Body of pancreas (tissue), 4 donors: ENCODE measurements around the gene RNLS. TPM values are rescaled to one million over a fixed set of nuclear protein-coding genes. Genes with fewer than 3 reads are reported as not detected.

Experiments
- ATAC-seq: fragments of 150-250 bp; one replicate; pipeline ENCODE4 v1.9.1; 2016
- DNase-seq, 4 donors: peaks; one replicate each; pipeline ENCODE4 v3.0.0-alpha.2; 2019
- H3K27ac ChIP-seq, 4 donors: fragments of 200-600 bp; sonication (generic); 1 replicate in 3 of 4; 2 replicates in 1 of 4; pipeline versions ENCODE4 v1.5.1 to v1.6.1; 2016 to 2019; ENCODE audit warnings: mild to moderate bottlenecking in 1 of 4, mixed read lengths in 1 of 4, moderate library complexity in 1 of 4
- H3K27me3 ChIP-seq, 2 donors: fragments of 200-600 bp; sonication (generic); one replicate each; pipeline ENCODE4 v1.6.0; 2016; ENCODE audit warnings: mild to moderate bottlenecking in 1 of 2
- H3K36me3 ChIP-seq, 2 donors: fragments of 200-600 bp; sonication (generic); replicated peaks in 1 of 2; 2 replicates each; pipeline ENCODE4 v1.5.1; 2016; ENCODE audit warnings: low read depth in 2 of 2; ENCODE audit not compliant: insufficient read depth in 1 of 2
- H3K4me1 ChIP-seq: fragments of 200-600 bp; sonication (generic); one replicate; pipeline ENCODE4 v1.6.0; 2016
- H3K4me3 ChIP-seq, 2 donors: fragments of 200-600 bp; sonication (generic); 1 replicate in 1 of 2; 2 replicates in 1 of 2; pipeline ENCODE4 v1.5.1; 2016 to 2019
- H3K9me3 ChIP-seq, 3 donors: fragments of 200-600 bp; sonication (generic); 1 replicate in 2 of 3; 2 replicates in 1 of 3; pipeline ENCODE4 v1.5.1; 2016
- POLR2A ChIP-seq, 3 donors: fragments of 450-650 bp; IDR thresholded peaks; one replicate each; pipeline ENCODE4 v1.6.1; 2016; ENCODE audit warnings: antibody characterized with exemption in 3 of 3, mild to moderate bottlenecking in 2 of 3
- WGBS, 2 donors: methylation state at CpG; one replicate each; pipeline ENCODE4 v1.1.5; 2017; 5-methylcytosine and 5-hydroxymethylcytosine counted together
- intact Hi-C: fragments of 100-400 bp; cut with DNase I; formaldehyde crosslinking; loops from one replicate; pipeline ENCODE4 v1.15.1; 2023
- total RNA-seq, 2 donors: library from RNA; depleted of rRNA; stranded (reverse); fragments of >200 nt; gene quantifications; one replicate each; pipeline ENCODE4 v1.1.0, GENCODE V29; 2016
- TF ChIP-seq, protein P1 (sequence below), 7 experiments: fragments of 450-650 bp in 4 of 7; fragments of 200-600 bp in 3 of 7; sonication (generic) in 3 of 7; IDR thresholded peaks; one replicate each; pipeline ENCODE4 v1.5.1; 2016 to 2019; ENCODE audit warnings: antibody characterized with exemption in 7 of 7

Gene RNLS
- total RNA-seq, 2 donors from 2014 or later, result 7.9 to 26.5 TPM

GRCh38 chr10:88466786-88467185, 116.3 kb downstream of the RNLS start:
- H3K4me3 ChIP-seq, result no peak overlapping the region
- no peaks in the 10 kb centered on the region for H3K27me3 ChIP-seq
- H3K9me3 ChIP-seq, result no peaks in the 10 kb centered on the region
- ATAC-seq (no peak), DNase-seq (no peak)
- peaks cover 8% of the 10 kb centered on the region for H3K4me1 ChIP-seq
- no peak overlapping the region for H3K27ac ChIP-seq
- intact Hi-C loops, result no loop called here
- TF ChIP-seq, protein P1, sequence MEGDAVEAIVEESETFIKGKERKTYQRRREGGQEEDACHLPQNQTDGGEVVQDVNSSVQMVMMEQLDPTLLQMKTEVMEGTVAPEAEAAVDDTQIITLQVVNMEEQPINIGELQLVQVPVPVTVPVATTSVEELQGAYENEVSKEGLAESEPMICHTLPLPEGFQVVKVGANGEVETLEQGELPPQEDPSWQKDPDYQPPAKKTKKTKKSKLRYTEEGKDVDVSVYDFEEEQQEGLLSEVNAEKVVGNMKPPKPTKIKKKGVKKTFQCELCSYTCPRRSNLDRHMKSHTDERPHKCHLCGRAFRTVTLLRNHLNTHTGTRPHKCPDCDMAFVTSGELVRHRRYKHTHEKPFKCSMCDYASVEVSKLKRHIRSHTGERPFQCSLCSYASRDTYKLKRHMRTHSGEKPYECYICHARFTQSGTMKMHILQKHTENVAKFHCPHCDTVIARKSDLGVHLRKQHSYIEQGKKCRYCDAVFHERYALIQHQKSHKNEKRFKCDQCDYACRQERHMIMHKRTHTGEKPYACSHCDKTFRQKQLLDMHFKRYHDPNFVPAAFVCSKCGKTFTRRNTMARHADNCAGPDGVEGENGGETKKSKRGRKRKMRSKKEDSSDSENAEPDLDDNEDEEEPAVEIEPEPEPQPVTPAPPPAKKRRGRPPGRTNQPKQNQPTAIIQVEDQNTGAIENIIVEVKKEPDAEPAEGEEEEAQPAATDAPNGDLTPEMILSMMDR (IDR thresholded peaks at IDR 0.05), result no peak
- no peak for TF ChIP-seq POLR2A (IDR thresholded peaks at IDR 0.05)
- H3K36me3 ChIP-seq, result no peaks in the 10 kb centered on the region
- WGBS, 2 donors, result 89 to 92% methylated on average over 3 of the region's 3 CpGs

GRCh38 chr10:88465765-88466164, 117.4 kb downstream of the RNLS start:
- DNase-seq, result no peak
- Histone ChIP-seq H3K27ac (no peak overlapping the region), H3K9me3 (no peaks in the 10 kb centered on the region), H3K36me3 (no peaks in the 10 kb centered on the region), H3K27me3 (no peaks in the 10 kb centered on the region), H3K4me1 (peaks cover 8% of the 10 kb centered on the region), H3K4me3 (no peak overlapping the region)
- ATAC-seq, result no peak
- TF ChIP-seq, protein P1 (IDR thresholded peaks at IDR 0.05), result no peak
- no peak for TF ChIP-seq POLR2A (IDR thresholded peaks at IDR 0.05)
- intact Hi-C loops, result no loop called here

DNA sequence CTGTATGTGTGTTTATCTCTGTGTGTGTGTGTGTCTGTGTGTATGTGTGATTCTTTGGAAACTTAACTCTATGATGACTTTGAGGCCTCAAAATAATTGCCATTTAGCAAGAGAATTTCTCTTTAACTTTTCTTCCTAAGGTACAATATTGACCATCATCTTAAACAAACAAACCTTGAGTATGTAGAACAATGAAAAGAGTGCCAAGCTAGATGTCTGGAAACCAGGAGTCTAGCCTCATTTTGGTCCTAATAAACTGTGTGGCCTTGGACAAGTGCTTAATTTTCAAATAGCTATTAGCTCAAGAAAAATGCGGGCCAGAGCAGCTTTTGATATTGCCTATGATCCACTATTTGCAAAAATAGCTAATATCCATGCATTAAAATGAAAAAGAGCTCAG, 119.3 kb downstream of the RNLS start:
- Histone ChIP-seq H3K27ac (no peak overlapping the region), H3K4me3 (no peak overlapping the region), H3K4me1 (peaks cover 8% of the 10 kb centered on the region), H3K9me3 (no peaks in the 10 kb centered on the region), H3K27me3 (no peaks in the 10 kb centered on the region), H3K36me3 (no peaks in the 10 kb centered on the region)
- intact Hi-C loops, result no loop called here
- DNase-seq (no peak), ATAC-seq (no peak)
- no peak for TF ChIP-seq POLR2A (IDR thresholded peaks at IDR 0.05)
- TF ChIP-seq, protein P1 (IDR thresholded peaks at IDR 0.05), result no peak
- WGBS, 2 donors, result 24 to 30% methylated on average over 1 of the region's 1 CpG

GRCh38 chr10:88461426-88461825, 121.7 kb downstream of the RNLS start:
- H3K27me3 ChIP-seq, result no peaks in the 10 kb centered on the region
- TF ChIP-seq, protein P1 (IDR thresholded peaks at IDR 0.05), result no peak
- no peak for TF ChIP-seq POLR2A (IDR thresholded peaks at IDR 0.05)

DNA sequence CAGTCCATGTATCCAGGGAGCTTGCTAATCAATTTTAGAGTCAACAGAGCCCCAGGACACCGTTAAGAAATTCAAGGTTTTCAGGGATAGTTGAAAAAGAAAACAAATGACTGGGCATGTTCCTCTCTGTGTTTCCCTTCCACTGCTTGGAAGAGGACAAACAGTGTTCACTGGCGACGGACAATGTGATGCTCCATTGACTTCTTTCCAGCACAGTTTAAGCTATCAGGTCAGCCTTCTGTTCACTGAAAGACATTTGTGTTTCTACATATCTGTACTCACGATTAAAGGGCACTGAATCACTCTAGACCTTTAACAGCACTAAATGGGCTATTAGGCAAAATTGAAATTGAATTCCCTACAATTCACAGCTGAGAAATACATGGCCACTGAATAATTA, 123.6 kb downstream of the RNLS start:
- no peaks in the 10 kb centered on the region for H3K27me3 ChIP-seq
- intact Hi-C loops, result no loop called here
- no peak overlapping the region for H3K4me3 ChIP-seq
- DNase-seq (peak in 1 of 4 donors; percentile 9), ATAC-seq (peak; percentile 35)
- H3K36me3 ChIP-seq, result no peaks in the 10 kb centered on the region
- no peaks in the 10 kb centered on the region for H3K9me3 ChIP-seq
- 59 to 62% methylated on average over 4 of the region's 4 CpGs for WGBS, 2 donors
- TF ChIP-seq POLR2A (IDR thresholded peaks at IDR 0.05), result no peak
- TF ChIP-seq, protein P1 (IDR thresholded peaks at IDR 0.05), result no peak
- H3K4me1 ChIP-seq, result peaks cover 13% of the 10 kb centered on the region
- H3K27ac ChIP-seq, result no peak overlapping the region

More at GRCh38 chr10:88461426-88461825, 121.7 kb downstream of the RNLS start:
- no peaks in the 10 kb centered on the region for H3K36me3 ChIP-seq
- DNase-seq (no peak), ATAC-seq (no peak)
- H3K27ac ChIP-seq, result no peak overlapping the region
- 65 to 72% methylated on average over 1 of the region's 1 CpG for WGBS, 2 donors
- no peak overlapping the region for H3K4me3 ChIP-seq
- H3K9me3 ChIP-seq, result no peaks in the 10 kb centered on the region
- peaks cover 8% of the 10 kb centered on the region for H3K4me1 ChIP-seq
- intact Hi-C loops, result no loop called here
